Measurements from ENCODE around the gene DRAP1.

- TF ChIP-seq CTCF (conservative IDR thresholded peaks at IDR 0.05) (no peak), ZFX (IDR thresholded peaks at IDR 0.05) (no peak)
Measured at GRCh38 chr11:65900899-65901180, 18.4 kb upstream of the DRAP1 start.

All from C4-2B (cell line).